Measurements from ENCODE around the gene FAM13A.
"Not testable (repeated sequence)": the region's sequence is repeated elsewhere in the genome, so short reads cannot be mapped to it uniquely, and the experiment has no call there.

Gene FAM13A

GRCh38 chr4:89039730-89040338, 17.2 kb downstream of the FAM13A start:
- DNase-seq = no peak

DNA sequence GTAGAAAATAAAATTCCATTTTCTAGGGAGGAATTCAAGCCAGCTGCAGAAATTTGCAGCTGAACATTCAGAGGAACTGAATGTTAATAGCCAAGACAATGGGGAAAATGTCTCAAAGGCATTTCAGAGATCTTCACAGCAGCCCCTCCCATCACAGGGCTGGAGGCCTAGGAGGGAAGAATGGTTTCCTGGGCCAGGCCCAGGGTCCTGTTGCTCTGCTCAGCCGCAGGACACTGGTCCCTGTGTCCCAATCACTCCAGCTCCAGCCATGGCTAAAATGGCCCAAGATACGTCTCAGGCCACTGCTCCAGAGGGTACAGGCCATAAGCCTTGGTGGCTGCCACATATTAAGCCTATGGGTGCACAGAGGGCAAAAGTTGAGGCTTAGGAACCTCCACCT, 20.4 kb downstream of the FAM13A start:
- no peak for DNase-seq

GRCh38 chr4:89031272-89031671, 25.7 kb downstream of the FAM13A start:
- DNase-seq = no peak

DNA sequence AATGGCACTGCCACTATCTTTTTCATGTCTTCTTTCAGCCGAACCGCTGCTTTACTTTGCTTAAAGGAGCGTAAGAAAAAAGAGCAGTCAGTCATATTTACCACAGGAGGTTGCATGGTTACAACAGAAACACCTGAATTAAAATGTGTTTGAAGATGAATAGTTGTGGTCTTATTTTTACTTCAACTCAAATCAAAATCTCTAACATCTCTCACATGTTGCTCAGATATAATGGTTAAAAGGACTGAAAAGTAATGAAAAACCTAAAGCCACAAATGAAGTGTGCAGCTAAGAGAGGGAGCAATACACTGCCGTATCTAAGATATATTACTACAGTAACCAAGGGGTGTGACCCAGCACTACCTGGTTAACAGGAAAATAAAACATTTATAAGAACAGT, 27.4 kb downstream of the FAM13A start:
- no peak for DNase-seq

DNA sequence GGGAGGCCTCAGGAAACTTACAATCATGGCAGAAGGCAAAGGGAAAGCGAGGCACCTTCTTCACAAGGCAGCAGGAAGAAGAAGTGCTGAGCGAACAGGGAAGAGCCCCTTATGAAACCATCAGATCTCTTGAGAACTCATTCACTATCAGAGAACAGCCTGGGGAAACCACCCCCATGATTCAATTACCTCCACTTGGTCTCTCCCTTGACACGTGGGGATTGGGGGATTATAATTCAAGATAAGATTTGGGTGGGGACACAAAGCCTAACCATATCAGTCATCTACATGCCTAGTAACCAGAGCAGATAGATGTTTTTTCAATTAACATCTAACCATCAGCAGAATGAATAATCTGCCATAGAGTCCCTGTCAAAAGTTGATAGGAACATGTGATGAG, 30.4 kb downstream of the FAM13A start:
- no peak for DNase-seq

GRCh38 chr4:89024051-89024675, 32.8 kb downstream of the FAM13A start:
- DNase-seq = peak; percentile 66 to 93

DNA sequence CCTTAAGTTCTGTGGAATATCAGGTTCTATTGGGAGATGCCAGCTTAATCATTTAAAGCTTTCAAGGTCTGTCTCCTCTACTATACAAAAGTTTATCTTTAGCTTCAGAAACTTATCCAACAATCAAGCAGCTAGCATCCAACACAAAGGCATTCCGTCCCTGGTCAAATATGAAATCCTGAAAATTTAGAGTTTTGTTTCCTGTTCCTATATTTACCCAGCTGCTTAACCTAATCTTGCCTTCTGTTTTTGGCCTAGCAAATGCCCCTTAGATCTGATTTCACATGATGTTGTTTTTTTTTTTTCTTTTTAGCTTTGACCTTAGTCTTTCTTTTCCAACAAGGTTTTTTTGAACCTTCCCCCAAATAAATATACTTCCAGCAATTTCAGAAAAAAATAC, 33.8 kb downstream of the FAM13A start:
- no peak for DNase-seq

DNA sequence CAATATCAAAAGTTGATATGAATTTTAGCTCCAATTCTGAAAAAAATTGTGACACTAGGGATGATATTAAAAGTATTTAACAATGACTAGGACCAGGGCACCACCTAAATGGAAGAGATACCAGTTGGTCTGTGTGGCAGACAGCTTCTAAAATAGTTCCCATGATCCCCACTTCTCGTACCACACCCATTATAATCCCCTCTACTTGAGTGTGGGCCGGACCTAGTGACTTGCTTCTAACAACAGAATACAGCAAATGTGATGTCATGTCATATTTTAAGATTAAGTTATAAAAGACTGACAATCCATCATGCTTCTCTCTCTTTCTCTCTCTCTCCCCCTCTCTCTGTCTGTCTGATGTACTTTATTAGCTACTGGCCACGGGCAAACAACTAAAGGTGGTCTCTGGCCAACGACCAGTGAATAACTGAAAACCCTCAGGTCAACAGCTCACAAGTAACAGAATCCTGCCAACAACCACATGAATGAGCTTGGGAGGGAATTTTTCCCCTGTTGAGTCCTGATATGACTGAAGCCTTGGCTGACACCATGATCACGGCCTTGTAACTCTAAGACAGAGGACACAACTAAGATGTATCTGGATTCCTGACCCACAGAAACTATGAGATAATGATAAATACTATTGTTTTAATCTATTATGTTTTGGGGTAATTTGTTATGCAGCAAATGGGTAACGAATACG, 34.4 kb downstream of the FAM13A start:
- DNase-seq = no peak

DNA sequence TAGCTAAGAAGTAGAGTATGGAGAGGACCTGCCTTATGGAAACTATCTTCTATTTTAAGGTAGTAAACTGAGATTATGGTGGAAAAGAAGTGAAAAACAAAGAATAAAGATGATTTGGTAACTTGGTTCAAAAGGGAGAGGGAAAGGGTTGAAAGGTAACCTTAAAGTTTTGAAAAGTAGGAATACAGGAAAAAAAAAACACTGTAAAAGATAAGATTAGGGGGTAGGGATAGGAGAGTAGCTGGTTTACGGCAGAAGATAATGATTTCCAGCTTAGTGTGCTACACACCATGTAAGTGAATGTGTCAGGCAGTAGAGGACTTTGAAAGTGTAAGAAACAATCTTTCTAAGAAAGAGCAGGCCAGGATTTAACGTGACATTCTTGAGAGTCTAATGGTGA, 35.3 kb downstream of the FAM13A start:
- no peak for DNase-seq

GRCh38 chr4:89021062-89021461, 35.9 kb downstream of the FAM13A start:
- no peak for DNase-seq

GRCh38 chr4:89014897-89015296, 42.1 kb downstream of the FAM13A start:
- not testable (repeated sequence) for DNase-seq

- no peak for DNase-seq
Measured at GRCh38 chr4:89009761-89010369, 47.1 kb downstream of the FAM13A start.

- no peak for DNase-seq
Measured at GRCh38 chr4:89009115-89009514, 47.9 kb downstream of the FAM13A start.

- no peak for DNase-seq
Measured at GRCh38 chr4:89008166-89008565, 48.8 kb downstream of the FAM13A start.

GRCh38 chr4:89007338-89007939, 49.5 kb downstream of the FAM13A start:
- no peak for DNase-seq

- DNase-seq = no peak
Measured at GRCh38 chr4:89006307-89006706, 50.7 kb downstream of the FAM13A start.

GRCh38 chr4:89005066-89005465, 51.9 kb downstream of the FAM13A start:
- DNase-seq = not testable (repeated sequence)

- no peak for DNase-seq
Measured at GRCh38 chr4:89001647-89002445, 55.1 kb downstream of the FAM13A start.

DNA sequence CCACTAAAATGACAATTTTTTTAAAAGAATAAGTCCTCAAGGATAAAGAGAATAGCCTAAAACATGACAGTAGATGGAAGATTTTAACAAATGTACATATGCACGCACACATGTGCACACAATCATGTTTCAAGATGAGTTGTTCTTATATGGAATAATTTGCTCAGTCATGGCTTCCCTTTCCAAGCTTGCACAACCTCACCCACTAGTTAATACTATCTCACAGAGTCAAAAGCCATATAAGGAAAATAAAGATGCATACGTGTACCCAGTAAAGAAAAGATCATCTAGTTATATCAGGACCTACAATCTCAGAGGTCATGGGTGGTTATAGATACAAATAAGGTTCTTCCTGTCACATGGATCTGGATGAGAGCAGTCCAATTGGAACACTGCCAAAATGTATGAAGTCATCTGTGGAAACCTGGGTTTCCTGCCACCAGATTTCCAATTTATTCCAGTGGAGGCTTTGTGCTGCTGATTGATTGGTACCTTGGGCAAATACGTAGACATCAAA, 56.1 kb downstream of the FAM13A start:
- peak; percentile 65 to 72 for DNase-seq

DNA sequence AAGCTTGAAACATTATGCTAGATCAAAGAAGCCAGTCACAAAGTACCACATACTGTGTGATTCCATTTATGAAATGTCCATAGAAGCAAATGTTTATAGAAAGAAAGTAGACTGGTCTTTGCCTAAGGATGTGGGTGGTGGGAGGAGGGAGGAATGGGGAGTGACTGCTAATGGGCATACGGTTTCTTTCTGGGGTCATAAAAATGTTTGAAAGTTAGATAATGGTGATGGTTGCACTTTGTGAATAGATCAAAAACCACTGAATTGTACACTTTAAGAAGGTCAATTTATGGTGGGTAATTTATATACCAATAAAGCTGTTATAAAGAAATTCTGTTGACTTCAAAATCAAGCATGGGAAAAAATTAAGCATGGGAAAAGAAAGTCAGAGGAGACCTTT, 56.6 kb downstream of the FAM13A start:
- DNase-seq = no peak

- DNase-seq = no peak
Measured at GRCh38 chr4:88999392-88999930, 57.5 kb downstream of the FAM13A start.

- DNase-seq = no peak
Measured at GRCh38 chr4:88998891-88999290, 58.1 kb downstream of the FAM13A start.
